ENCODE data around the gene FLOT1. TPM values are rescaled to one million over a fixed set of nuclear protein-coding genes. Genes with fewer than 3 reads are reported as not detected.

FLOT1 gene
- total and polyA plus RNA-seq, 2 of the 13 experiments (the other 11 are each of a cell fraction or from before 2014, with no cell fraction given) = 82.3 to 130 TPM

GRCh38 chr6:30717845-30718720, 24.4 kb downstream of the FLOT1 start (continued):
- TF ChIP-seq ZNF770 (CRISPR knock-in tag; IDR thresholded peaks at IDR 0.05) (peak; percentile 27; the same call in 1 of the 2 replicates), CBX5 (CRISPR knock-in tag; IDR thresholded peaks at IDR 0.05; ENCODE audit: borderline replicate concordance) (0 out of 2 replicates have a peak, but pooled peaks have one; percentile 20), RERE (CRISPR knock-in tag; IDR thresholded peaks at IDR 0.05; ENCODE audit: low read depth) (peak; percentile 7; the same call in 1 of the 2 replicates), ZNF646 (CRISPR knock-in tag; IDR thresholded peaks at IDR 0.05) (0 out of 2 replicates have a peak, but pooled peaks have one; percentile 31), ZNF446 (CRISPR knock-in tag; IDR thresholded peaks at IDR 0.05) (peak; percentile 78; the same call in 1 of the 2 replicates), ZNF790 (CRISPR knock-in tag; IDR thresholded peaks at IDR 0.05; ENCODE audit: borderline replicate concordance) (peak; percentile 57; the same call in 1 of the 2 replicates), ZNF136 (CRISPR knock-in tag; IDR thresholded peaks at IDR 0.05; ENCODE audit: low read depth) (0 out of 2 replicates have a peak, but pooled peaks have one; percentile 7), HNRNPL (IDR thresholded peaks at IDR 0.05; ENCODE audit: low read depth, low read length) (0 out of 2 replicates have a peak, but pooled peaks have one; percentile 11), ZNF891 (CRISPR knock-in tag; IDR thresholded peaks at IDR 0.05) (0 out of 2 replicates have a peak, but pooled peaks have one; percentile 37), BRCA1 (CRISPR knock-in tag; IDR thresholded peaks at IDR 0.05) (0 out of 2 replicates have a peak, but pooled peaks have one; percentile 16), AHR (CRISPR knock-in tag; IDR thresholded peaks at IDR 0.05) (peak; percentile 29; the same call in 1 of the 2 replicates), ZNF234 (CRISPR knock-in tag; conservative IDR thresholded peaks at IDR 0.05) (peak; percentile 54; the same call in 1 of the 2 replicates), NR2F1 (CRISPR knock-in tag; IDR thresholded peaks at IDR 0.05) (0 out of 4 replicates have a peak, but pooled peaks of 1 of the 2 experiments have one; percentile 8)
